GDM1 (cell line): Measurements from ENCODE around the gene IFT81.
"Not testable (repeated sequence)": the region's sequence is repeated elsewhere in the genome, so short reads cannot be mapped to it uniquely, and the experiment has no call there.

Source experiments
- DNase-seq: peaks from one replicate; lab custom pipeline; 2025; lab: John Stamatoyannopoulos, UW

The IFT81 gene

GRCh38 chr12:110247340-110248095 is 123.4 kb downstream of the IFT81 start:
- DNase-seq: no peak

GRCh38 chr12:110248096-110248447 is 123.9 kb downstream of the IFT81 start:
- DNase-seq: no peak

GRCh38 chr12:110249105-110249504 is 124.9 kb downstream of the IFT81 start:
- DNase-seq: no peak

- no peak for DNase-seq
Observed at GRCh38 chr12:110249716-110250225, 125.6 kb downstream of the IFT81 start.

- no peak for DNase-seq
Observed at GRCh38 chr12:110251381-110251780, 127.2 kb downstream of the IFT81 start.

GRCh38 chr12:110252716-110253115 is 128.6 kb downstream of the IFT81 start:
- DNase-seq: no peak

- no peak for DNase-seq
Observed at GRCh38 chr12:110253176-110253575, 129.0 kb downstream of the IFT81 start.

GRCh38 chr12:110254971-110255540 is 130.9 kb downstream of the IFT81 start:
- no peak for DNase-seq

GRCh38 chr12:110255890-110256456 is 131.8 kb downstream of the IFT81 start:
- DNase-seq: not testable (repeated sequence)

- DNase-seq: no peak
Observed at GRCh38 chr12:110256780-110257431, 132.7 kb downstream of the IFT81 start.

GRCh38 chr12:110258466-110258865 is 134.3 kb downstream of the IFT81 start:
- no peak for DNase-seq

- no peak for DNase-seq
Observed at GRCh38 chr12:110262442-110263388, 138.6 kb downstream of the IFT81 start.

GRCh38 chr12:110266381-110266960 is 142.3 kb downstream of the IFT81 start:
- DNase-seq: no peak

- no peak for DNase-seq
Observed at GRCh38 chr12:110266980-110267620, 142.9 kb downstream of the IFT81 start.
